ENCODE measurements around the gene TMEM129.
A peak's percentile ranks its signal among the peaks of the same experiment; 100 is the strongest.

Gene TMEM129

GRCh38 chr4:1739358-1739757, 18.2 kb upstream of the TMEM129 start:
- peaks cover 3% of the 10 kb centered on the region for H3K4me1 Mint-ChIP-seq
- H3K4me3 Mint-ChIP-seq, result no peak overlapping the region
- no peak for DNase-seq
- ATAC-seq, result no peak
- no peaks in the 10 kb centered on the region for H3K27me3 Mint-ChIP-seq
- H3K9me3 Mint-ChIP-seq, result peaks cover 0 to 11% of the 10 kb centered on the region in 2 donors
- no peak overlapping the region for H3K27ac Mint-ChIP-seq

DNA sequence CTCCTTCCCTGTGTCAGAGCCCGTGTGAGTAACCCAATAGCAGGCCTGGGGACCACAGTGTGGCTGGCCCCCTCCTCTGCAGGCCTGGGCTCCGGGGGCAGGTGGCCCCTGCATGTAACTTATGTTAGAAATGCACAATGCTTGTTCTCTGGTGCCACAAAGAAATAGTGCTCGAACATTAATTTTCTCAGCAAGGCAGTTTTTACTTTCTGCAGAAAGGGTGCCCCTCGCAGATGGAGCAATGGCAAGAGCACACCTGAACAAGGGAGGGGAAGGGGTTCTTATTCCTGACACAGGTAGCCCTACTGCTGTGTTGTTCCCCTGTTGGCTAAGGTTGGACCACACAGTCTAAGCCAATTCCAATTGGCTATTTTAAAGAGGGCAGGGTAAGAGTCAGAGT, 17.3 kb upstream of the TMEM129 start:
- no peak for DNase-seq
- Mint-ChIP-seq H3K27ac (peak overlapping the region in 1 of 2 donors; percentile 94), H3K4me3 (no peak overlapping the region), H3K4me1 (no peaks in the 10 kb centered on the region), H3K27me3 (no peaks in the 10 kb centered on the region), H3K9me3 (peaks cover 0 to 11% of the 10 kb centered on the region in 2 donors)
- no peak for ATAC-seq

DNA sequence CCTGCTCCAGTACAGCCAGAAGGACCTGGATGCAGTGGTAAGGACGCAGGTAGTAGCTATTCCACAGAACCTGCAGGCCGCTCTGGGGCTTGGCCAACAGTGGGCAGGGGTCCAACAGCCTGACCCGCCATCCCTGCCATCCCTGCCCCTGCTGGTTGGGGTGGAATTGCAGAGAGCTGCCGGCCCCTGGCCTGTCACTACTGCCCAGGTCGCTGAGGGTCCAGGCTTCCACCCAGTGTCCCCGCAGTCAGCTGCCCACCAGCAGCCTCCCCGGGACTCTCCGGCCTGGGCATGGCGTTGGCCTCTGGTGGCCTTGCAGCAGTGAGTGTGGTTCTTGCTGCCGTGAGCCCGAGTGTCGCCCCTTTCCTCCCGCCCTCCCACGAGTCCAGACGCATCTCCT, 16.5 kb upstream of the TMEM129 start:
- no peak for DNase-seq
- no peak overlapping the region for H3K4me3 Mint-ChIP-seq
- peaks cover 0 to 11% of the 10 kb centered on the region in 2 donors for H3K9me3 Mint-ChIP-seq
- no peaks in the 10 kb centered on the region for H3K4me1 Mint-ChIP-seq
- ATAC-seq, result no peak
- no peak overlapping the region for H3K27ac Mint-ChIP-seq
- H3K27me3 Mint-ChIP-seq, result no peaks in the 10 kb centered on the region

DNA sequence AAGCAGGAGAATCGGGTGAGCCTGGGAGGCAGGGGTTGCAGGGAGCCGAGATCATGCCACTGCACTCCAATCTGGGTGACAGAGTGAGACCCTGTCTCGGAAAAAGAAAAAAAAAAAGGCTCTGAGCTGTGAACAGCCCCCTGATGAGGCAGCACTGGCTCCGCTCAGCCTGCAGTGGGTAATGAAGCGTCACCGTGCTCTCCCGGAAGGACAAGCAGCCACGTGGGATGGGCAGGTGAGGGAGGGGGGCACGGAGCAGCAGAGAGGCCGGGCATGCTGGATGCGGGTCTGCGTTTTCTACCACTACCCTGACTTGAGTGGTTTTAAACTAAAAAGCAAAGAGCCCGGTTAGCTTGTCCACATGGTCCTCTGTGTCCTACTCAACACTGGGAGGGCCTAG, 15.7 kb upstream of the TMEM129 start:
- Mint-ChIP-seq H3K27ac (peak overlapping the region in 1 of 2 donors; percentile 76), H3K27me3 (no peaks in the 10 kb centered on the region), H3K4me1 (no peaks in the 10 kb centered on the region), H3K9me3 (peaks cover 0 to 11% of the 10 kb centered on the region in 2 donors), H3K4me3 (no peak overlapping the region)
- DNase-seq (no peak), ATAC-seq (no peak)

- Mint-ChIP-seq H3K4me3 (no peak overlapping the region), H3K9me3 (peaks cover 0 to 11% of the 10 kb centered on the region in 2 donors), H3K27me3 (no peaks in the 10 kb centered on the region), H3K27ac (peak overlapping the region in 1 of 2 donors; percentile 48), H3K4me1 (peaks cover 11% of the 10 kb centered on the region)
- ATAC-seq (no peak), DNase-seq (no peak)
These were observed 14.1 kb upstream of the TMEM129 start for GRCh38 chr4:1735215-1735614.

GRCh38 chr4:1732911-1733310, 11.8 kb upstream of the TMEM129 start:
- Mint-ChIP-seq H3K27me3 (no peaks in the 10 kb centered on the region), H3K4me1 (peaks cover 33% of the 10 kb centered on the region), H3K27ac (peak overlapping the region in 1 of 2 donors; percentile 67), H3K4me3 (no peak overlapping the region), H3K9me3 (no peaks in the 10 kb centered on the region)
- DNase-seq (no peak), ATAC-seq (no peak)

GRCh38 chr4:1731180-1731579, 10.1 kb upstream of the TMEM129 start:
- Mint-ChIP-seq H3K4me3 (no peak overlapping the region), H3K9me3 (no peaks in the 10 kb centered on the region), H3K27me3 (no peaks in the 10 kb centered on the region), H3K27ac (peak overlapping the region in 1 of 2 donors; percentile 27), H3K4me1 (peaks cover 49% of the 10 kb centered on the region)
- peak; percentile 49 for ATAC-seq
- no peak for DNase-seq

DNA sequence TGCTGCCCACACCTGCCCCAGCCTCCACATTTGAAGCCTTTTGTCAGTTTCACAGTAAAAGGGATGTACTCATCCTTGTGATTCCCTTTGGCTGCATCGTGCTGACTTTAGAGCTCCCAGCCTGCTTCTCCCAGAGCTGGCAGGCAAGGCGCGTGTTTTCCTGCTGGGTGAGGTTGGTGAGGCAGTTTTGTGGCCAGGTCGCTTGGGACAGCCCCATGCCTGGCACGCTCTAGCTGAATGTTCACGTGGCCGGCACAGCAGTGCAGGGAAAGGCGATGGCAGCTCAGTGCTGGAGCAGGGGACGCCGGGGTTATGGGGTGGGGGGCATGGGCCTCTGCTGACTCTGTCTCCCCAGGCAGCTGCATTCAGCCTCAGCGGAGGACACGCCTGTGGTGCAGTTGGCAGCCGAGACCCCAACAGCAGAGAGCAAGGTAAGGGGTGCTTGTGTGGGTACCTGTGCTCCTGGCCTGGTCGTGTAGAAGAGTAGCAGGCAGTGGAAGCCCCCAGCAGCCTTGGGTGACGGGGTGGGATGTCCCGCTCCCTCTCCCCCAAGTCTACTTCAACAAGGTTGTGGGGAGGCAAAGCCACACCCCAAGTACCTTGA, 9.5 kb upstream of the TMEM129 start:
- H3K4me1 Mint-ChIP-seq, result peaks cover 53% of the 10 kb centered on the region
- no peak overlapping the region for H3K4me3 Mint-ChIP-seq
- H3K27ac Mint-ChIP-seq, result no peak overlapping the region
- H3K27me3 Mint-ChIP-seq, result no peaks in the 10 kb centered on the region
- no peak for ATAC-seq
- H3K9me3 Mint-ChIP-seq, result no peaks in the 10 kb centered on the region
- no peak for DNase-seq

- H3K27me3 Mint-ChIP-seq, result no peaks in the 10 kb centered on the region
- H3K4me3 Mint-ChIP-seq, result peak overlapping the region in 1 of 2 donors; percentile 41
- no peaks in the 10 kb centered on the region for H3K9me3 Mint-ChIP-seq
- H3K27ac Mint-ChIP-seq, result peak overlapping the region in 1 of 2 donors; percentile 89
- H3K4me1 Mint-ChIP-seq, result peaks cover 75% of the 10 kb centered on the region
- no peak for DNase-seq
- no peak for ATAC-seq
These were observed 7.2 kb upstream of the TMEM129 start for GRCh38 chr4:1728061-1728980.

DNA sequence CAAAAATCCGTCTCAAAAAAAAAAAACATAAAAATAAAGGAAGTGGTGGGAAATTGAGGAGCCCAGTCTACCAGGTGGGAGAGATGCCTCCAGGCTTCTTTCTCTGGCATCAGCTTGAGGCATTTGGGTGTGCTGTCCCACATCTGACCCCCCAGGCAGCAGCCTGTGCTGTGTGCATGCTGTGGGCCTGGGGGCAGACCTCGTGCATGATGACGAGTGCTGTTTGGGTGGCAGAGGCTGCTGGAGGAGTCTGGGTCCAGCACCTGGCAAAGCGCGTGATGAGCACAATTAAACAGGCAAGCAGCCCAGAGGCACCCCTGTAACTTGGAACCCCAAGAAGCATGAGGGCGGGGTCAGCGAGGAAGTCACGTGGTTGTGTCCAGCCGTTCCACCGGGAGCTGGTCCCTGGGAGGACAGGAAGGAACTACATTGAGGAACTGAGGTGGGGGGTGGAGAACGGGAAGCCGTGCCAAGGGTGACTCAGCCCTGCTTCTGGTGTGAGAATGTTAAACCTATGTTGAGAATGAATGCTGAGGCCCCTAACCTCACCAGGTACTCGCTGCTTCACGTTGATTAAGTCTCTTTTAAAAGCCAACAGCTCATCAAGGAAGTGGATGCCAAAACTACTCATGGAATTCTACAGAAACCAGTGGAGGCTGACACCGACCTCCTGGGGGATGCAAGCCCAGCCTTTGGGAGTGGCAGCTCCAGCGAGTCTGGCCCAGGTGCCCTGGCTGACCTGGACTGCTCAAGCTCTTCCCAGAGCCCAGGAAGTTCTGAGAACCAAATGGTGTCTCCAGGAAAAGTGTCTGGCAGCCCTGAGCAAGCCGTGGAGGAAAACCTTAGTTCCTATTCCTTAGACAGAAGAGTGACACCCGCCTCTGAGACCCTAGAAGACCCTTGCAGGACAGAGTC, 6.3 kb upstream of the TMEM129 start:
- DNase-seq, result no peak
- Mint-ChIP-seq H3K4me3 (peak overlapping the region in 1 of 2 donors; percentile 35), H3K27me3 (no peaks in the 10 kb centered on the region), H3K9me3 (no peaks in the 10 kb centered on the region), H3K27ac (peak overlapping the region in 1 of 2 donors; percentile 63), H3K4me1 (peaks cover 84% of the 10 kb centered on the region)
- no peak for ATAC-seq

DNA sequence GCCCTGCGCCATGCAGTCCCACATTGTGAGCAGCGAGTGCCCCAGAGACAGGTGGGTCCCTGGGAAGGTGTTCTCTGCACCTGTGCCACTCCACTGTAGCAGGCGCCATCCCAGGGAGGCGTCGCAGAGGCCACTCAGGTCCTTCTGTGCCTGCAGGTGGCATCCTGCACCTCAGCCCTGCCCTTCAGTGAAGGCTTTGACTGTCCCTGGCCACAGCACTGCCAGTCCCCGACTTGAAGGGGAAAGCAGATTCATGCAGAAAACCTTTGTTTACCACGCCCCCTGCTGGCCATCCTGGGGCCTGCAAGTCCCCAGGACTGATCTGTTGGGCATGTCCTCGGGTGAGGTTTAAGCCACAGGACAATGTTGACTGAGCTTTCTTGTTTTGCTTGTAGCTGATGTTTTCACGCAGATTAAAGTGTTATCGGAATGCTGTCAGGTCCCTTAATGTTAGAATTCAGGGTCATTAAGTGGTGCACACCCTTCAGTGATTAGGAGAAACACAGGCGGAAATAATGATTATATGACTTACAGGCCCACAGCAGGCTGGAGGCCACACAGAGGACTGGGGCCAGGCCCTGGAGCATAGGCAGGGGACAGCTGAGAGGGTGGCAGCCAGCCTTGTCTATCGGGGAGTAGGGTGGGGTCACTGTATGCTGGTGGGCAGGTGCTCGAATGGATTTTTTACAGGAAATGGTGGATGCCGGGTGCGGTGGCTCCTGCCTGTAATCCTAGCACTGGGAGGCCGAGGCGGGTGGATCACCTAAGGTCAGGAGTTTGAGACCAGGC, 5.2 kb upstream of the TMEM129 start:
- H3K27me3 Mint-ChIP-seq, result no peaks in the 10 kb centered on the region
- DNase-seq (peak; percentile 83 to 84), ATAC-seq (peak; percentile 43)
- H3K4me1 Mint-ChIP-seq, result peaks cover 90% of the 10 kb centered on the region
- H3K4me3 Mint-ChIP-seq, result peak overlapping the region; percentile 29 to 44
- no peaks in the 10 kb centered on the region for H3K9me3 Mint-ChIP-seq
- H3K27ac Mint-ChIP-seq, result peak overlapping the region; percentile 82 to 96

DNA sequence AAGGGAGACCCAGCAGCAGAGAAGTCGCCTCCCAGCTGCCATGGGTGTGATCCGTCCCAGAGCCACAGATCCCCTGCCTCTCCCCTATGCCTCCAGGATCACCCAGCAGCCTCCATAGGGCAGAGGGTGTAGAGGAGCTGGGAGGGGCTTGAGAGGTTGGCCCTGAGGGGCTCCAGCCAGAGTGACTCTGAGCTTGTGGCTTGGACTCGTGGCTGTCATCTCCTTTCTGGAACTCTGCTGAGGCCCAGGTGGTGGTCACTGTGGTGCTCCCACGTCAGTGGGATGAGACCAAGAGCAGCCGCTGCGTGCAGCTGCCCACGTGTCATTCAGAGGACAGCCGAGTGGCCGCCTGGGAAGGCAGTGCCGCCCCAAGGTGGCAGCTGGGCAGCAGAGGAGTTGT, 4.4 kb upstream of the TMEM129 start:
- peak overlapping the region in 1 of 2 donors; percentile 9 for H3K4me3 Mint-ChIP-seq
- peak overlapping the region; percentile 13 to 54 for H3K27ac Mint-ChIP-seq
- ATAC-seq, result no peak
- no peak for DNase-seq
- H3K27me3 Mint-ChIP-seq, result no peaks in the 10 kb centered on the region
- H3K9me3 Mint-ChIP-seq, result no peaks in the 10 kb centered on the region
- peaks cover 81% of the 10 kb centered on the region for H3K4me1 Mint-ChIP-seq

DNA sequence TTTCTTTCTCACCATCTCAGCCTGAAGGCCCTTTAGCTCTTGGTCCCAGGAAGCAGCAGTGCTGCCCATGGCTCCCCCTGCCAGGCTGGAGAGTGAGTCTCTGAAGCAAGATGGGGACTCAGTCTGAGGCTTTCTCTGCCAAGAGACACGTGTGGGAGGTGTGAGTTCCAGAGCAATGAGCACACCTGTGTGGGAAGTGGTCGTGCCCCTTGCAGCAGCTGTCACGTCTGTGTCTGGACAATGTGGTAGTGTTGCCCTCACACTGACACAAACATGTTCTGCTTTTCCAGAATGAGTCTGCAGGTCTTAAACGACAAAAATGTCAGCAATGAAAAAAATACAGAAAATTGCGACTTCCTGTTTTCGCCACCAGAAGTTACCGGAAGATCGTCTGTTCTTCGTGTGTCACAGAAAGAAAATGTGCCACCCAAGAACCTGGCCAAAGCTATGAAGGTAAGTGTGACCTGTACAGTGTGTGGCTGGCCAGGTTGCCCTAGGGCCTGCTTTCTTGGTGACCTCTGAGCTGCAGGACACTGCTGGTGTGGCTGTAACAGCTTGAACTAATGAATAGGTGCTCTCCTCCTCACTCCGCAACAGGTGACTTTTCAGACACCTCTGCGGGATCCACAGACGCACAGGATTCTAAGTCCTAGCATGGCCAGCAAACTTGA, 2.1 kb upstream of the TMEM129 start:
- Mint-ChIP-seq H3K9me3 (no peaks in the 10 kb centered on the region), H3K4me1 (peaks cover 82% of the 10 kb centered on the region)
- peak; percentile 35 for ATAC-seq

GRCh38 chr4:1722551-1723118, 1.5 kb upstream of the TMEM129 start:
- peak overlapping the region; percentile 97 to 99 for H3K27ac Mint-ChIP-seq
- DNase-seq (no peak), ATAC-seq (peak; percentile 0)
- H3K9me3 Mint-ChIP-seq, result no peaks in the 10 kb centered on the region
- no peaks in the 10 kb centered on the region for H3K27me3 Mint-ChIP-seq
- H3K4me3 Mint-ChIP-seq, result peak overlapping the region; percentile 98 to 99
- peaks cover 82% of the 10 kb centered on the region for H3K4me1 Mint-ChIP-seq

More for the DNA sequence above, 2.1 kb upstream of the TMEM129 start:
- no peaks in the 10 kb centered on the region for H3K27me3 Mint-ChIP-seq
- peak overlapping the region; percentile 97 to 99 for H3K27ac Mint-ChIP-seq
- H3K4me3 Mint-ChIP-seq, result peak overlapping the region; percentile 98 to 99
- peak; percentile 54 to 69 for DNase-seq
